Panc1 (cell line): ENCODE results near the gene ITGA3. TPM values are rescaled to one million over a fixed set of nuclear protein-coding genes. Genes with fewer than 3 reads are reported as not detected.

Experiments used
- ATAC-seq: fragments of 200-7000 bp; cut with Tn5 transposase; 2 replicates; pipeline ENCODE4 v1.9.1; 2020; ENCODE audit warnings: mild to moderate bottlenecking, moderate library complexity
- BruUV-seq: library from RNA; stranded (reverse); fragments of 400-500 nt; replicated peaks from 2 replicates; lab custom pipeline; 2021; lab: Mats Ljungman, UMichigan
- CTCF ChIA-PET: fragments of 300-600 bp; sonication (Branson Sonifier 250); formaldehyde crosslinking; loops from one replicate; lab custom pipeline; 2022; ENCODE audit warnings: antibody characterized with exemption; lab: Charles Lee
- POLR2A ChIA-PET: fragments of 300-600 bp; sonication (Branson Sonifier 250); formaldehyde crosslinking; loops from one replicate; lab custom pipeline; 2022; ENCODE audit warnings: antibody characterized with exemption; lab: Charles Lee
- DNase-seq: peaks from one replicate; pipeline ENCODE4 v3.0.0-alpha.2; 2010; ENCODE audit warnings: low read depth, low spot score
- H3K27ac ChIP-seq: 2 replicates; pipeline ENCODE4 v1.5.1; 2011; ENCODE audit warnings: mild to moderate bottlenecking, low read length, inconsistent platforms
- H3K27me3 ChIP-seq: fragments of 200-500 bp; sonication (Bioruptor generic); 2 replicates; pipeline ENCODE4 v1.6.0; 2014; ENCODE audit warnings: low read length, inconsistent platforms; ENCODE audit not compliant: control insufficient read depth, insufficient read depth
- H3K36me3 ChIP-seq: fragments of 200-500 bp; sonication (Bioruptor generic); 2 replicates; pipeline ENCODE4 v1.5.1; 2014; ENCODE audit warnings: inconsistent platforms, mild to moderate bottlenecking, low read length, moderate library complexity; ENCODE audit not compliant: control insufficient read depth, insufficient read depth
- H3K4me1 ChIP-seq: 2 replicates; pipeline ENCODE4 v1.5.1; 2011; ENCODE audit warnings: inconsistent platforms, mild to moderate bottlenecking, low read length, moderate library complexity; ENCODE audit not compliant: control insufficient read depth, insufficient read depth
- H3K4me3 ChIP-seq, 2 experiments: 2 replicates each; pipeline ENCODE4 v1.5.1; 2011 to 2012; ENCODE audit warnings: low read depth in 2 of 2, low read length in 2 of 2, mild to moderate bottlenecking in 2 of 2, inconsistent platforms in 1 of 2, moderate library complexity in 1 of 2
- H3K9me3 ChIP-seq: fragments of 200-500 bp; sonication (Bioruptor generic); 2 replicates; pipeline ENCODE4 v1.5.1; 2014; ENCODE audit warnings: low read depth, mild to moderate bottlenecking, inconsistent platforms, low read length, moderate library complexity; ENCODE audit not compliant: control insufficient read depth, insufficient read depth
- POLR2AphosphoS5 ChIP-seq: IDR thresholded peaks from 2 replicates; pipeline ENCODE4 v1.6.1; 2012; ENCODE audit warnings: mild to moderate bottlenecking, low read depth, low read length, moderate library complexity
- SIN3A ChIP-seq: IDR thresholded peaks from 2 replicates; pipeline ENCODE4 v1.6.1; 2012; ENCODE audit warnings: low read depth, mild to moderate bottlenecking, low read length, moderate library complexity, borderline replicate concordance; ENCODE audit not compliant: insufficient read depth
- TCF7L2 ChIP-seq: IDR thresholded peaks from 2 replicates; pipeline ENCODE4 v1.6.1; 2011; ENCODE audit warnings: mild to moderate bottlenecking, low read depth, low read length, inconsistent platforms
- in situ Hi-C: cut with HindIII; loops from 2 replicates; pipeline ENCODE4 v1.10.0; 2016; ENCODE audit warnings: low sequenced_read_pairs, low pct_unique_long_range_greater_than_20kb
- intact Hi-C: fragments of 100-400 bp; cut with micrococcal nuclease; formaldehyde crosslinking; loops from one replicate; pipeline ENCODE4 v1.10.0; 2022; ENCODE audit not compliant: unreplicated experiment
- total RNA-seq: library from RNA; stranded (reverse); gene quantifications from one replicate; pipeline ENCODE4 v1.2.1, GENCODE V29; 2021; ENCODE audit not compliant: unreplicated experiment
- TF ChIP-seq, protein P1 (sequence below), 2 experiments: IDR thresholded peaks; 2 replicates each; pipeline ENCODE4 v1.6.1; 2011 to 2012; ENCODE audit warnings: low read depth in 2 of 2, control low read depth in 1 of 2, low read length in 1 of 2, mild to moderate bottlenecking in 1 of 2, moderate library complexity in 1 of 2; ENCODE audit not compliant: insufficient read depth in 1 of 2
- TF ChIP-seq, protein P2 (sequence below): fragments of 450-650 bp; IDR thresholded peaks from 2 replicates; pipeline ENCODE4 v1.5.1; 2017; ENCODE audit warnings: mild to moderate bottlenecking

Gene ITGA3
- total RNA-seq, 1 experiment from 2014 or later, result 439 TPM

DNA sequence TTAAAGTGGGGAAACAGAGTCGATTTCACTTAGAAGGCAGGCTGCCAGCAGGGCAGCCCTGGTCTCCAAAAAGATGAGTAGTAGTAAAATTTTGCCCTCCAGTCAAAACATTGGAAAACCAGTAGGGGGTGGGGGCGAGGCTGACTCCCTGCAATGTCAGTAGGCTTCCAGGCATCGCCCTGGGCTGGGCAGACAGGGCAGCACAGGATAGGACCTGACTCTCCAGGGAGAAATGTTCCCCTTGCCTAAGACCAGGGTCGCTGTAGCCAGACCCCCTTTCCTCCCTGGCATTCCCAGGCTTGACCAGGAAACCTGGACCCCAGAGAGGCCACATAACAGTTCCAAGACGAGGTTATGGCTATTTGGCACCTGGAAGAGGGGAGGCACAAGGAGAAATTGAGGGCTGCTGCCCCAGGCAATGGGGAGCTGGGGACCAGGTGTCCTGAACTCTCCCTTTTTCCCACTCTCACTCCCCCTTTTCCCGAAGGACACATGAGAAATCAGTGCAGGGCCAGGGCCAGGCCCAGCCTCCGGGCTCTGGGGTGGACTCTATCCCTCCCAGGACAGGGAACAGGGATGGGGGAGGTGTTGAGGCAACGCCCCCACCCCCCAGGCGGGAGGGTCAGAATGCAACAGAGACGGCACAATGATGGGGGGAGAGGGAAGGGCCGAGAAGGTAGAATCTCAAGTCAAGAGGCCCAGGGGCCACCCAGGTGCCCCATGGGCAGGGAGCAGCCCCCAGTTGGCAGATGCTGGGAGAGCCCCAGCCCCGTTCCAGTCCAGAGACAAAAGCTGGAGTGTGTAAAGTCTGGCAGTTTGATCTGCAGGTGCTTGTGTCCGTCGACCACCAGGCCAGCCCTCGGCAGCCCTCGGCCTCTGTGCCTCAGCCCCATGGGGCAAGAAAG lies 78.5 kb downstream of the ITGA3 start:
- no peak for DNase-seq
- no peak overlapping the region for H3K4me3 ChIP-seq
- H3K36me3 ChIP-seq, result peaks cover 13% of the 10 kb centered on the region
- ATAC-seq, result no peak
- H3K27ac ChIP-seq, result no peak overlapping the region
- ChIA-PET CTCF (no interaction called here), POLR2A (no interaction called here)
- no peaks in the 10 kb centered on the region for H3K9me3 ChIP-seq
- H3K4me1 ChIP-seq, result peaks cover 22% of the 10 kb centered on the region
- no peaks in the 10 kb centered on the region for H3K27me3 ChIP-seq
- intact Hi-C loops, result no loop called here
- in situ Hi-C loops, result no loop called here
- TSS peak; percentile 82 for BruUV-seq
- TF ChIP-seq, protein P1, sequence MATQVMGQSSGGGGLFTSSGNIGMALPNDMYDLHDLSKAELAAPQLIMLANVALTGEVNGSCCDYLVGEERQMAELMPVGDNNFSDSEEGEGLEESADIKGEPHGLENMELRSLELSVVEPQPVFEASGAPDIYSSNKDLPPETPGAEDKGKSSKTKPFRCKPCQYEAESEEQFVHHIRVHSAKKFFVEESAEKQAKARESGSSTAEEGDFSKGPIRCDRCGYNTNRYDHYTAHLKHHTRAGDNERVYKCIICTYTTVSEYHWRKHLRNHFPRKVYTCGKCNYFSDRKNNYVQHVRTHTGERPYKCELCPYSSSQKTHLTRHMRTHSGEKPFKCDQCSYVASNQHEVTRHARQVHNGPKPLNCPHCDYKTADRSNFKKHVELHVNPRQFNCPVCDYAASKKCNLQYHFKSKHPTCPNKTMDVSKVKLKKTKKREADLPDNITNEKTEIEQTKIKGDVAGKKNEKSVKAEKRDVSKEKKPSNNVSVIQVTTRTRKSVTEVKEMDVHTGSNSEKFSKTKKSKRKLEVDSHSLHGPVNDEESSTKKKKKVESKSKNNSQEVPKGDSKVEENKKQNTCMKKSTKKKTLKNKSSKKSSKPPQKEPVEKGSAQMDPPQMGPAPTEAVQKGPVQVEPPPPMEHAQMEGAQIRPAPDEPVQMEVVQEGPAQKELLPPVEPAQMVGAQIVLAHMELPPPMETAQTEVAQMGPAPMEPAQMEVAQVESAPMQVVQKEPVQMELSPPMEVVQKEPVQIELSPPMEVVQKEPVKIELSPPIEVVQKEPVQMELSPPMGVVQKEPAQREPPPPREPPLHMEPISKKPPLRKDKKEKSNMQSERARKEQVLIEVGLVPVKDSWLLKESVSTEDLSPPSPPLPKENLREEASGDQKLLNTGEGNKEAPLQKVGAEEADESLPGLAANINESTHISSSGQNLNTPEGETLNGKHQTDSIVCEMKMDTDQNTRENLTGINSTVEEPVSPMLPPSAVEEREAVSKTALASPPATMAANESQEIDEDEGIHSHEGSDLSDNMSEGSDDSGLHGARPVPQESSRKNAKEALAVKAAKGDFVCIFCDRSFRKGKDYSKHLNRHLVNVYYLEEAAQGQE (IDR thresholded peaks at IDR 0.05; ENCODE audit: insufficient read depth in 1 of 2, low read depth in 2 of 2, low read length in 1 of 2), result no peak
- TF ChIP-seq, protein P2, sequence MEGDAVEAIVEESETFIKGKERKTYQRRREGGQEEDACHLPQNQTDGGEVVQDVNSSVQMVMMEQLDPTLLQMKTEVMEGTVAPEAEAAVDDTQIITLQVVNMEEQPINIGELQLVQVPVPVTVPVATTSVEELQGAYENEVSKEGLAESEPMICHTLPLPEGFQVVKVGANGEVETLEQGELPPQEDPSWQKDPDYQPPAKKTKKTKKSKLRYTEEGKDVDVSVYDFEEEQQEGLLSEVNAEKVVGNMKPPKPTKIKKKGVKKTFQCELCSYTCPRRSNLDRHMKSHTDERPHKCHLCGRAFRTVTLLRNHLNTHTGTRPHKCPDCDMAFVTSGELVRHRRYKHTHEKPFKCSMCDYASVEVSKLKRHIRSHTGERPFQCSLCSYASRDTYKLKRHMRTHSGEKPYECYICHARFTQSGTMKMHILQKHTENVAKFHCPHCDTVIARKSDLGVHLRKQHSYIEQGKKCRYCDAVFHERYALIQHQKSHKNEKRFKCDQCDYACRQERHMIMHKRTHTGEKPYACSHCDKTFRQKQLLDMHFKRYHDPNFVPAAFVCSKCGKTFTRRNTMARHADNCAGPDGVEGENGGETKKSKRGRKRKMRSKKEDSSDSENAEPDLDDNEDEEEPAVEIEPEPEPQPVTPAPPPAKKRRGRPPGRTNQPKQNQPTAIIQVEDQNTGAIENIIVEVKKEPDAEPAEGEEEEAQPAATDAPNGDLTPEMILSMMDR, result no peak
- TF ChIP-seq POLR2AphosphoS5, result no peak
- TF ChIP-seq SIN3A, result no peak

DNA sequence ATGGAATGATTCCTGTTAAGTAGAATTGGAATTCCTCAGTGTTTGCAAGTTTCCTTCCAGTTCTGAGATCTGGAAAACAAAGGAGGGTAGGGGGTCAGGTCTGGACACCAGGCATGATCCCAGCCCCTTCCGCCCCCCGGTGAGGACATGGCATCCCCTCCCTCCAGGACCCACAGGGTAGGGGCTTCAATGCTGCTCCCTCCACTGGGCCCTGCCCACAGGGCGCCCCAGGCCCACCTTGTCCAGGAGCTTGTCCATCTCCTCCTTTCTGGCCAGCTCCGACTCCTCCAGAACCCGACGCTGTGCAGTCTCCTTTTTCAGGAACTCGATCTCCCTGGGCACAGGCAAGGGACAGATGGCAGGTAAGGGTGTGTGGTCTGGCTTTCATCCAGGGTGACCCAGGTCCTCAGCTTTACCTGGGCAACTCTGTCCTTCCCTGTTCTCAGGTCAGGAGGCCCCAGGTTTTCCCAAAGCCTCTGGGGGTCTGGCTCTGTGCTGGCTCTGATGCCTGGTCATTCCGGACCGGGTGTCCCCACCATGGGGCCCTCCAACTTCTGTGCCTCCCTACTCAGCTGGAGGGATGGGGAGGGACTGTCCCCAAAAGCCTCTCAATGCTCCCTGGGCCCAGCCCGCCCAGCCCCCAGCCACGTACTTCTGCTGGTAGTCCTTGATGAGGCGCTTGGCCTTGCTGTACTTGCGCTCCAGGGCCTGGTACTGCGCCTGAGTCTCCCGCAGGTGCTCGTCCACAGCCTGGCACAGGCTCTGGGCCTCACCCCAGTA lies 79.6 kb downstream of the ITGA3 start:
- ChIA-PET CTCF (interaction anchor here (0.6 kb wide), 1 partner anchor 43 kb away, joined by 5 read pairs; no protein-coding TSS in a partner anchor), POLR2A (no interaction called here)
- BruUV-seq, result no TSS peak
- intact Hi-C loops, result no loop called here
- Histone ChIP-seq H3K4me1 (peaks cover 23% of the 10 kb centered on the region), H3K27ac (no peak overlapping the region), H3K9me3 (no peaks in the 10 kb centered on the region), H3K27me3 (no peaks in the 10 kb centered on the region), H3K36me3 (peaks cover 18% of the 10 kb centered on the region), H3K4me3 (no peak overlapping the region)
- TF ChIP-seq SIN3A (no peak), POLR2AphosphoS5 (no peak), TCF7L2 (no peak)
- TF ChIP-seq, protein P1 (IDR thresholded peaks at IDR 0.05; ENCODE audit: insufficient read depth in 1 of 2, low read depth in 2 of 2, low read length in 1 of 2), result no peak
- TF ChIP-seq, protein P2, result no peak
- no peak for ATAC-seq
- in situ Hi-C loops, result no loop called here
- no peak for DNase-seq
